MCF 10A (cell line): ENCODE results near the gene HOPX. TPM values are rescaled to one million over a fixed set of nuclear protein-coding genes. Genes with fewer than 3 reads are reported as not detected.
"Not testable (repeated sequence)": the region's sequence is repeated elsewhere in the genome, so short reads cannot be mapped to it uniquely, and the experiment has no call there.

Experiments
- BruUV-seq: library from RNA; stranded (reverse); fragments of 400-500 nt; replicated peaks from 2 replicates; lab custom pipeline; 2021; lab: Mats Ljungman, UMichigan
- CTCF ChIA-PET: fragments of 300-600 bp; sonication (Branson Sonifier 250); formaldehyde crosslinking; extraction: SDS; loops from one replicate; lab custom pipeline; 2021; ENCODE audit warnings: antibody characterized with exemption, inconsistent platforms; lab: Yijun Ruan, JAX
- POLR2A ChIA-PET: fragments of 300-600, 350-650 bp; sonication (Branson Sonifier 250); formaldehyde crosslinking; extraction: SDS; loops from one replicate; lab custom pipeline; 2020; ENCODE audit warnings: antibody characterized with exemption, inconsistent platforms; lab: Yijun Ruan, JAX
- DNase-seq: peaks from one replicate; pipeline ENCODE4 v3.0.0-alpha.2; 2018; ENCODE audit not compliant: unreplicated experiment
- H3K27ac Mint-ChIP-seq: one replicate; pipeline ENCODE4 v1.8.0; 2022; ENCODE audit warnings: mild to moderate bottlenecking, low read depth, mixed read lengths; ENCODE audit not compliant: unreplicated experiment
- H3K27me3 Mint-ChIP-seq: one replicate; pipeline ENCODE4 v1.8.0; 2022; ENCODE audit warnings: mixed read lengths; ENCODE audit not compliant: insufficient read depth, unreplicated experiment
- H3K36me3 Mint-ChIP-seq: one replicate; pipeline ENCODE4 v1.8.0; 2022; ENCODE audit warnings: mild to moderate bottlenecking, moderate library complexity, mixed read lengths; ENCODE audit not compliant: insufficient read depth, unreplicated experiment
- H3K4me1 Mint-ChIP-seq: one replicate; pipeline ENCODE4 v1.8.0; 2022; ENCODE audit warnings: mixed read lengths; ENCODE audit not compliant: insufficient read depth, unreplicated experiment
- H3K4me3 Mint-ChIP-seq: one replicate; pipeline ENCODE4 v1.8.0; 2022; ENCODE audit warnings: mild to moderate bottlenecking, moderate library complexity, mixed read lengths; ENCODE audit not compliant: unreplicated experiment
- H3K9me3 Mint-ChIP-seq: one replicate; pipeline ENCODE4 v1.8.0; 2022; ENCODE audit warnings: mixed read lengths; ENCODE audit not compliant: unreplicated experiment
- intact Hi-C: fragments of 100-400 bp; cut with micrococcal nuclease; formaldehyde crosslinking; loops from 2 replicates; pipeline ENCODE4 v1.14.1; 2022
- total RNA-seq: library from RNA; stranded (reverse); gene quantifications from 2 replicates; pipeline ENCODE4 v1.2.3, GENCODE V29; 2022
- TF ChIP-seq, protein P1 (sequence below): fragments of 200-600 bp; IDR thresholded peaks from one replicate; pipeline ENCODE4 v1.8.0; 2022; ENCODE audit warnings: antibody characterized with exemption, mild to moderate bottlenecking; ENCODE audit not compliant: unreplicated experiment

HOPX gene
- total RNA-seq, 1 experiment from 2014 or later: not detected

DNA sequence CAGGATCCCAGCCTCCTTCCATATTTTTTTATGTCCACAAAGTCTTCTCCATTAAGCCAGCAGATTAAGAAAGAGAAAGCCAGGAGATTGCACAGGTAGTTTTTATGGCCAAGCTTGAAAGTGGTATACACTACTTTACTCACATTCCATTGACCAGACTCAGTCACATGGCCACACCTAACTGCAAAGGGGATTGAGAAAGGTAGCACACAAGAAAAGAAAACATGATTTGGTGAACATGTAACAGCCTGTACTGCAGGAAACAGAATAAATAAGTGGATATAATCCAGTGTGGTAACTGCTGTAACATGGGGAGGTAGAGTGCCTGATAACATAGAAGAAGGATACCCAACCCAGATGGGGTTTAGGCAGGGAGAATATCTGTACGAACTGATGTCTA lies 43.9 kb downstream of the HOPX start:
- Mint-ChIP-seq H3K27ac (peak overlapping the region; percentile 4), H3K36me3 (peaks cover 7% of the 10 kb centered on the region), H3K27me3 (no peaks in the 10 kb centered on the region), H3K4me3 (no peak overlapping the region), H3K9me3 (no peaks in the 10 kb centered on the region), H3K4me1 (peaks cover 39% of the 10 kb centered on the region)
- peak; percentile 68 for DNase-seq
- BruUV-seq: no TSS peak
- intact Hi-C loops: no loop called here
- ChIA-PET POLR2A (interaction anchor here (1.3 kb wide), 1 partner anchor 22 kb away, joined by 3 read pairs; no protein-coding TSS in a partner anchor), CTCF (interaction anchor here (0.6 to 2.5 kb wide), 4 partner anchors 10 to 163 kb away, joined by 3 to 7 read pairs (median 4); no protein-coding TSS in a partner anchor)
- TF ChIP-seq, protein P1, sequence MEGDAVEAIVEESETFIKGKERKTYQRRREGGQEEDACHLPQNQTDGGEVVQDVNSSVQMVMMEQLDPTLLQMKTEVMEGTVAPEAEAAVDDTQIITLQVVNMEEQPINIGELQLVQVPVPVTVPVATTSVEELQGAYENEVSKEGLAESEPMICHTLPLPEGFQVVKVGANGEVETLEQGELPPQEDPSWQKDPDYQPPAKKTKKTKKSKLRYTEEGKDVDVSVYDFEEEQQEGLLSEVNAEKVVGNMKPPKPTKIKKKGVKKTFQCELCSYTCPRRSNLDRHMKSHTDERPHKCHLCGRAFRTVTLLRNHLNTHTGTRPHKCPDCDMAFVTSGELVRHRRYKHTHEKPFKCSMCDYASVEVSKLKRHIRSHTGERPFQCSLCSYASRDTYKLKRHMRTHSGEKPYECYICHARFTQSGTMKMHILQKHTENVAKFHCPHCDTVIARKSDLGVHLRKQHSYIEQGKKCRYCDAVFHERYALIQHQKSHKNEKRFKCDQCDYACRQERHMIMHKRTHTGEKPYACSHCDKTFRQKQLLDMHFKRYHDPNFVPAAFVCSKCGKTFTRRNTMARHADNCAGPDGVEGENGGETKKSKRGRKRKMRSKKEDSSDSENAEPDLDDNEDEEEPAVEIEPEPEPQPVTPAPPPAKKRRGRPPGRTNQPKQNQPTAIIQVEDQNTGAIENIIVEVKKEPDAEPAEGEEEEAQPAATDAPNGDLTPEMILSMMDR: no peak

DNA sequence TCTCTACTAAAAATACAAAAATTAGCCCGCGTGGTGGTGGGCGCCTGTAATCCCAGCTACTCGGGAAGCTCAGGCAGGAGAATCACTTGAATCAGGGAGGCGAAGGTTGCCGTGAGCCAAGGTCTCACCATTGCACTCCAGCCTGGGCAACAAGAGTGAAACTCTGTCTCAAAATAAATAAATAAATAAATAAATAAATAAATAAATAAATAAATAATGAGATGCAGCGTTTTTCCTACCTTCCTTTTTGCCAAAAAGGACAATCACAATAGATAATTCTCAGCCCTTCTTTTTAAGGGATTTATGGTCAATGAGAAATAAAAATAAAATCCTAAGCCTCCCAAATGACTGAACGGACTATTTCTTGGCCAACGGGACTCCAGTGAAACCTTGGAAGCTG lies 46.1 kb downstream of the HOPX start:
- CTCF ChIA-PET: interaction anchor here (0.6 kb wide), 1 partner anchor 213 kb away, joined by 3 read pairs; no protein-coding TSS in a partner anchor
- H3K4me3 Mint-ChIP-seq, POLR2A ChIA-PET, BruUV-seq, H3K27ac Mint-ChIP-seq, H3K27me3 Mint-ChIP-seq, H3K9me3 Mint-ChIP-seq, H3K36me3 Mint-ChIP-seq, DNase-seq, intact Hi-C loops: not testable (repeated sequence)
- H3K4me1 Mint-ChIP-seq: peaks cover 38% of the 10 kb centered on the region

DNA sequence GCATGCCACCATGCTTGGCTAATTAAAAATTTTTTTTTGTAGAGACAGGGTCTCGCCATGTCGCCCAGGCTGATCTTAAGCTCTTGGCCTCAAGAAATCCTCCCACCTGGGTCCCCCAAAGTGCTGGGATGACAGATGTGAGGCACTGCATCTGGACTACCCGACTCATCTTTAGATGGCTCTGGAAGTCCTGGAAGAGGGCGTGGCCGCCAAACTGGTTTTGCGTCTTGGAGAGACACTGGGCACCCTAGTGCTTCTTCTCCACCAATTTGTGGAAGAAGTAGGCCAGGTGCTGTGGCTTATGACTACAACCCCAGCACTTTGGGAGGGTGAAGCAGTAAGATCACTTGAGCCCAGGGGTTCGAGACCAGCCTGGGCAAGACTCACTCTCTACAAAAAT lies 47.6 kb downstream of the HOPX start:
- ChIA-PET POLR2A (interaction anchor here (1.2 kb wide), 1 partner anchor 34 kb away, joined by 3 read pairs; no protein-coding TSS in a partner anchor), CTCF (no interaction called here)
- DNase-seq: no peak
- Mint-ChIP-seq H3K4me3 (no peak overlapping the region), H3K9me3 (no peaks in the 10 kb centered on the region), H3K36me3 (peaks cover 7% of the 10 kb centered on the region), H3K27ac (no peak overlapping the region), H3K27me3 (no peaks in the 10 kb centered on the region), H3K4me1 (peaks cover 37% of the 10 kb centered on the region)
- TF ChIP-seq, protein P1: no peak
- BruUV-seq: no TSS peak
- intact Hi-C loops: no loop called here

DNA sequence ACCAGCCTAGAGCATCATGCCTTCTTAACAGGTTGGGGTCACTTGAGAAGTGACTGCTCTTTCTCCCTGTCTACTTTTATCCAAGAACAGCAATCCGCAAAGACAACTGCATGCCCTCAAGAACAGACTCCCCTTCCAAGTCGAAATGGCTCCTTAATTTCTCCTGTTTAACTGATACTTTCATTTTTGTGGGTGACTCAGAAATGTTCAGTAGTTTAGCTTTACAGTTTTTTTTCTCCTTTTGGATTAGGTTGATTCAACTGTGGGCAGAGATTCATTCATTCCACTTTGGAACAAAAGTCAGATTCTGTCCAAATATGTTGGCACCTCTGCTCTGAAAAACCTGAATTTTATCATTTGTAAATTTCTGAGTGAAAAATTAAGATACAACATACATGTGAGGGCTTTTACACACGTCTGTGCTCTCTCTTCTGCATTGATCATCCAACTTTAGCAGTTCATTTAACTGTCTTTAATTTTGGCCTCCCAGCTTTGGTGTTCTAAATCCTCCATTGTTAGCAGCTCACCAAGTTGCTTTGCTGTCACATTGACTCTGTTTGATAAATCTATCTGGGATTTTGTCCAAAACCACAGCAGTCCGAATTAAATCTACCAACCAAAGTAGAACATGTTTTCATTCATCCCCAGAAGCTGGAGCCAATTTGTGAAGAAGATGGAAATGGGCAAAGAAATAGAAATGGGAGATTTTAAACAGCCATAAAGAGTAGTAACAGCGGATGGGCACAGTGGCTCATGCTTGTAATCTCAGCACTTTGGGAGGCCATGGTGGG lies 50.0 kb downstream of the HOPX start:
- peaks cover 7% of the 10 kb centered on the region for H3K36me3 Mint-ChIP-seq
- H3K9me3 Mint-ChIP-seq: peaks cover 2% of the 10 kb centered on the region
- no peak overlapping the region for H3K4me3 Mint-ChIP-seq
- no TSS peak for BruUV-seq
- POLR2A ChIA-PET: interaction anchor here (1.4 to 2.4 kb wide), 3 partner anchors 8 to 41 kb away, joined by 4 to 8 read pairs (median 6); no protein-coding TSS in a partner anchor
- no peak for DNase-seq
- H3K27me3 Mint-ChIP-seq: no peaks in the 10 kb centered on the region
- H3K4me1 Mint-ChIP-seq: peaks cover 16% of the 10 kb centered on the region
- intact Hi-C loops: no loop called here
- peak overlapping the region; percentile 55 for H3K27ac Mint-ChIP-seq
- CTCF ChIA-PET: interaction anchor here (1.1 to 1.9 kb wide), 3 partner anchors 9 to 17 kb away, joined by 3 to 6 read pairs (median 6); no protein-coding TSS in a partner anchor
- TF ChIP-seq, protein P1: no peak
